NCI-H2171 treated with DMSO at 0.1 percent for 48 hours (cell line): ENCODE data around the gene SRPK3.

ENCODE experiments used
- DNase-seq: peaks from one replicate; lab custom pipeline; 2025; lab: John Stamatoyannopoulos, UW

Gene SRPK3

DNA sequence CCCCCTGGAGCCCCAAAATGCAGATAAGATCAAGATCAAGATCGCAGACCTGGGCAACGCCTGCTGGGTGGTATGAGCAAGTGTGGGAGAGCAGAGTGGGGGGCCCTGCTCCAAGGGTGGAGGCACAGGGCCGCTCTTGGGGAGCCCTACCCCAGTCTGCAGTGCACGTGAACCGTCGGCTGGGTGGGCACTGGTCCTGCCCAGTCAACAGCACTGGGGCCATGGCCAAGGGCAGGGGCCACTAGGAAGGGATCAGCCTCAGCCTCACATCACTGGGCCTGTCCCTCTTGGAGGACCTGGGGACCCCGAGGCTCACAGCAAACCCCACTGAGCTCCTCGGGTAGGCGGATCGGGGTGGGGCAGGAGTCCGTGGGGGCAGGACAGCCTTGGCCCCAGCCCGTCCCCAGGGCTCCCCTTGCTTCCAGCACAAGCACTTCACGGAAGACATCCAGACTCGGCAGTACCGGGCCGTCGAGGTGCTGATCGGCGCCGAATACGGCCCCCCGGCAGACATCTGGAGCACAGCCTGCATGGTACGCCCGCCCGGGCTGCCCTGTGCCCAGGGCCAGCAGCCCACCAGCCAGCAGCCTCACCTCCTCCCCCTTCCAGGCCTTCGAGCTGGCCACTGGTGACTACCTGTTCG lies 3.6 kb downstream of the SRPK3 start:
- DNase-seq: no peak

DNA sequence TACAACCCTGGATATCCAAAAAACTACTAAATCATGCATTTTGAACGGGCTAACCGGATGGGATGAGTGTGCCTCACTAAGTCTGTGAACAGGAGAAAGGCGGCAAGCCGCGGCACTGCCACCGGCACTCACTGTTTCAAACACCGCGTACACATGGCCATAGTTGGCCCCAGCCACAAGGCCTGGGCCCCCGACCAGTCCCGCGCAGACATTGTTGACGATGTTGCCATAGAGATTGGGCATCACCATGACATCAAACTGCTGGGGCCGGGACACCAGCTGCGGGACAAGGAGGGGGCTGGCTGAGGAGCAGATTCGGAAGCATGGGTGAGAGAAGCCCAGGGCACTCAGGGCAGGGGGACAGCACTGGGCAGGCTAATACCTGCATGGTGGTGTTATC lies 5.8 kb downstream of the SRPK3 start:
- DNase-seq: no peak

DNA sequence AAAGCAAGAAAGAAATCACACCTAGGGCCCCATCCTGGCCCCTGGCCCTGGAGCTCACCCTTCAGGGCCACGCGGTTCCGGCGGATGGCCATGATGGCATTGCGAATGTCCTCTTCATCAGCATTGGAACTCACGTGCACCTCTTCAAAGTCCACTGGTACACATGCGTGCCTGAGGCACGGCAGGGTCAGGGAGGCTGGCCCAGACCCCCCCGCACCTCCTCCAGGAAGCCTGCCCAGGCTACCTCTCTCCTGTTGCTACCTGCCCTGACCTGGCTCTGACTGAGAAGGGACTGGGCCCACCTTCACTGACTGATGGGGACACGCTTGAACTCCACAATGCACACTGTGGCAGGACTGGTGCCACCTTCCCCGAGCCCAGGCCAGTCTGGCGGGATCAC lies 8.8 kb downstream of the SRPK3 start:
- DNase-seq: no peak

DNA sequence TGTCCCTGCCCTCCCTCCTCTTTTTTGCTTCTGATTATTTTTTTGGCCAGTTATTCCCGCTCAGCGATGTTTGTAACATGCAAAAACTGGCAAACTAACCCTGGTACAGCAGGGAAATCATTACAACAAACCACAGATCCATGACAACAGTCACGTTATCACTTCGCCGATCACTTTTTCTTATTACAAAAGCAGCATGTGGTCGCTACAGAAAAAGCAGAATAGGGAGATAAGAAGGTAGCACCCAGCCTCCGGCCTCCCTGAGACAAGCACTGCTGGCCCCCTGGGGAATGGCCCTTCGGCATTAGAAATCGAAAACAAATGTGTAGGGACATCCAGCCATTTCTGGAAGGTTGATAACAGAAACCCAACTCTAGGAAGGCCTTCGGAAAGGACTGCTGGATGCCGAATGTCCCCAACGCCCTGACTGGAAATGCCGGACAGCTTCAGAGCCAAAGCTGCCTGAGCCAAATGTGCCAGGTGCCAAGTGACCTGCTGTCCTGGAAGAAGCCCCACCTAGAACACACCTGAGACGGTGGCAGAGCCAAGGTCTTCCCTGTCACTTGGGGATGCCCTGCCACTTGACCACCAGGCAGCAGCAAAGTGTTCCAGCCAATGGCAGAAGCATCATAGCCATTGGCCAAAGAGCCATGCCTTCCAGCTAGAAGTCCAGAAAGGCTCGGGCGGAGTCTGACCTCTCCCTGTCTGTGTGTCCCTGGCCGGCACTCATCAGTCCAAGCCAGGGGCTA lies 10.4 kb downstream of the SRPK3 start:
- DNase-seq: no peak

- no peak for DNase-seq
Measured at GRCh38 chrX:153792368-153792767, 11.5 kb downstream of the SRPK3 start.

DNA sequence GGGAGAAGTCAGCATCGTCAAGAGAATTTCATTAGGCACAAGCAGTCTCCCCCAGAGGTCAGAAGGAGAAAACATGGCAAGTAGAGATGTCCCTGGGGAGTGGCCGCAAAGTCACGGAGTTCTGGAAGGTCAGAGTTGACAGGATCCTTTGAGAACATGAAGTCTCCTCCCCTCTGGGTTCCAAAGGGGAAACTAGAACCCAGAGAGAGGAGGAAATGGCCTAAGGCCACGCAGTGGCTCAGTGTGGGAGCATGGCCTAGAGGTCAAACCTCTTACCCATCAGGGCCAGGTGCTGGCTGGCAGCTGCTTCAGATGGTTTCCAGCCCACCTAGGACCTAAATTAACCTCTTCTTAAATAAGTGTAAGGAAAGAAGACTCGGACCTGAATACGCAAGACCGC lies 12.4 kb downstream of the SRPK3 start:
- DNase-seq: no peak

DNA sequence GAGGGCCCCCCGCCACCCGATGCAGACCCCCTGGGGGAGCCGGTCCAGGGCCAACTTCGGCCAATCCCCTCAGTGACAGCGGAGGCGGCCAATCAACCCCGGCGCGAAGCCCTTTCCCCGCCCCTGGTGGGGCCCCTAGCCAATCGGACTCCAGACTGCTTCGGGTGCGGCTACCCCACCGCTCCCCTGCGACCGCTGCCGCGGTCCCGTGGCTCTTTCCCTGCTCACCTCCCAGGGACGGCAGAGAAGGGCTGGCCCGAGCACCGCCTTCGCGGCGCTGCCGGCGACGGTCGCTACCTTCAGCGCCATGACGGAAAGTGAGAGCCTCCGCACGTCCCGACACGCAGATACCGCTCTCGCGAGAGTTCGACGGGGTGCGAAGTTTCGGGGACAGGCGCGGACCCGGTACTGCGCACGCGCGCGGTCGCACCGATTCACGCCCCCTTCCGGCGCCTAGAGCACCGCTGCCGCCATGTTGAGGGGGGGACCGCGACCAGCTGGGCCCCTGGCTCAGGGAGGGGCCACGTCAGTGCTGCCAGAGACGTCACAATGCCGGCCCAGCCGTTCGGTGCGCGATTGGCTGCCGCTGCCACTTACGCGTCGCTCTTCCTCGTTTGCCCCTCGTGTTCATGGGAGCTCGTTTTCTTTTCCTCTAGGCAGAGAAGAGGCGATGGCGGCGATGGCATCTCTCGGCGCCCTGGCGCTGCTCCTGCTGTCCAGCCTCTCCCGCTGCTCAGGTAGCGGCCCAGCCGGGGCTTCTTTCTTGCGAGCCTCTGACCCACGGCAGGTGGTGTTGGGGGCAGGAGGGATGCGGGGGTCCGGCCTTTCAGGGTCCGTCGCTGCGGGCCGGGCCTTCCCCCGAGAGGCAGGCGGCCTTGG lies 13.4 kb downstream of the SRPK3 start, which contains the start of the genes IDH3G and SSR4:
TSS of gene IDH3G (minus strand) at position 358 of the 879 bp plus-strand sequence. CDS start at position 309, 49 bp downstream.
TSS of gene SSR4 (plus strand) at position 651 of the 879 bp plus-strand sequence. CDS start at position 671, 20 bp downstream.
- peak; percentile 93 for DNase-seq

DNA sequence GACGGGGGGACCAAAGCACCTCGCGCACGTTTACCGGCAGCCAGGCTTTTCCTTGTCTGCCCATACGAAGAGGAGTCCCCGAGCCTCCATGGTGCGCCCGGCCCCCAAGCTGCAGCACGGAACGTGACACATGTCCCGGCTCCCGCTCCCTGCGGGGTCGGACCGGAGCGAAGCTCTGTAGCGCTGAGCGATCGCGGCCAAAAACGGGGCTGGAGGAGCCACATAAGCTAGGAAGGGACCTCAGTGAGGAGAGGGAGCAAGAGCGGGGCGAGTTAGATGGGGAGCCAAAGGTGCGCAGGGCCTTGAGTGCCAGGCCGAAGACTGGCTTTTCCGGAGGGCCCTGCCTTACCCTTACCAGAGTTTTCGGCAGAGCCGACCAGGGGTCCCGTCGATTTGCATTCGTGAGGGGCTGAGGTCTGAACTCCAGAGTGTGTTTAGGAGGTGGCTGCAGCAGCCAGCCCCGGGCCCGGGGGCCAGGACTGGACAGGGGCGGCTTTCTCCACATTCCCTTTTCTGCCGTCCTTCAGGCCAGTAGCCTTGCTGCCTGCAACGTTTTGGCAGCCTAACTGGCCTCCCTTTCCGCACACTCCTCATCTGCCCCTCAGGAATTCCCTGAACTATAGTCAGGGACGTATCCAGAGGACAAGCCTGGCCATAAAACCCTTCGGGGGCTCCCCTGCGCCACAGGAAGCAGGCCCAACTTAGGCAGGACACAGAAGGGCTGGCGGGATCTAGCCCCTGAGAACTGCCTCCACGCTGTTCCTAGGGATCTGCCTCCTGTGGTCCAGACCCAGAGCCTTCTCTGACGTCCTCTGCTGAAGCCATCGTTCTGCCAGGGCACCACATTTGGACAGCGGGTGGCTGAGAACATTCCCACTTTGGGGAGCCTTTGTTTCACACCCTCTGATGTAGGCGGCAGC lies 14.3 kb downstream of the SRPK3 start:
- DNase-seq: no peak

GRCh38 chrX:153797415-153798015 lies 16.7 kb downstream of the SRPK3 start:
- DNase-seq: no peak

DNA sequence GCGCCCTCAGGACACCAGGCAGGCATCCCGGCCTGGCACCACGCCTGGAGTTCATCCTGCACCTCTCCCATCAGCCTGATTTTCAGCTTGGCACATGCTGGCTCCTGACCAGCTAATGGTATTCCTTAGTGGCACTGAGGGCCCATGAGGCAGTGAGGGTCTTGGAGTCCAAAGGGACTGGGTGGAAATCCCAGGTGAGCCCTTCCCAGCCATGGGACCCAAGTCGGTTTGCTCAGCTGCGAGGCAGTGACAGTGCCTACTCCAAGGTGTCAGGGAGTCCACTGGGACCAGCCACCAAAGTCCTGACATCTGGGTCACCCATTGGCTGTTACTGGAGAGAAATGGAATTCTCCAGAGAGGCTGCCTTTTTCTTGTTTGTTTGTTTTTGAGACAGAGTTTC lies 18.5 kb downstream of the SRPK3 start:
- DNase-seq: no peak

GRCh38 chrX:153800177-153800722 lies 19.4 kb downstream of the SRPK3 start:
- DNase-seq: no peak

DNA sequence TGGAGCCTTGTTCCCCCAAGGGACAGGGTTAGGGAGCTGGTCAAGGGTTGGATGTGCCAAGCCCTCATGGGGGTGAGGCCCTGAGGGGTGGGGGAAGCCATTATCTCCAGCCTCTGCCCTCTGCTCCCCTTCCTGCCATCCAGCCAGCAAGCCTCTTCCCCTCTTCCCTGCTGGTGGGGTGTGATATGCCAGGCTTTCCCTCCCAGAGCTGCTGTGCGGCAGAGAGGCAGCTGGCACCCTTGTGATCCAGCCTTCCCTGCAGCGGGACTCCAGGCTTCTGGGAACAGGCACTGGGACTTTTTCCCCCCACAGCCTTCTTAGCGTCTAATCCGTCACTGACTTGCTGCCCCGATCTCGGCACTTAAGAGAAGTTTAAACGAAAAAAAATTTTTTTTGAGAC lies 19.9 kb downstream of the SRPK3 start:
- no peak for DNase-seq

GRCh38 chrX:153801669-153802068 lies 20.8 kb downstream of the SRPK3 start:
- no peak for DNase-seq

DNA sequence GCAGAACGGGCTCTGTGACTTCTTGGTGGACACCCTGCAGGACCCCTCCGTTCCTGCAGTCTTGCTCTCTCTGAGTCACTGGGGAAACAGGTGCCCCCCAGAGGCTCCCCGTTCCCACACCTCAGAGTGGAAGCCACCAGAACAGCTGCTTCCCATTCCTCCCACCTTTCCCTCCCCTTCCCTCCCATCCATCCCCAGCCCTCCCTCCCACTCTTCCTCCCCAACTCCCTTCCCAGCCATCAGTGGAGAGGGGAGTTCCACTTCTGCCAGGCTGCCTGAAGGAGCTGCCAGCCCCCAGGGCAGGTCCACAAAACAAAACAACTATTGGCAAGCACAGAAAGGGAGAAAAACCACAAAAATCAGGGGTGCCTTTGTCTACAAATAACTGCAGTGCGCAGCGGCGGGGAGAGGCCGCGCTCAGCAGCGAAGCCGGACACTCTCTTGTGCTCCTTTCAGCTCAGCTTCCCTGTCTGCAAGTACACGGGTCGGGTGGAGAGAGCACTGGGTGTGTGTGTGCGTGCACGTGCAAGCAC lies 21.7 kb downstream of the SRPK3 start:
- DNase-seq: no peak

DNA sequence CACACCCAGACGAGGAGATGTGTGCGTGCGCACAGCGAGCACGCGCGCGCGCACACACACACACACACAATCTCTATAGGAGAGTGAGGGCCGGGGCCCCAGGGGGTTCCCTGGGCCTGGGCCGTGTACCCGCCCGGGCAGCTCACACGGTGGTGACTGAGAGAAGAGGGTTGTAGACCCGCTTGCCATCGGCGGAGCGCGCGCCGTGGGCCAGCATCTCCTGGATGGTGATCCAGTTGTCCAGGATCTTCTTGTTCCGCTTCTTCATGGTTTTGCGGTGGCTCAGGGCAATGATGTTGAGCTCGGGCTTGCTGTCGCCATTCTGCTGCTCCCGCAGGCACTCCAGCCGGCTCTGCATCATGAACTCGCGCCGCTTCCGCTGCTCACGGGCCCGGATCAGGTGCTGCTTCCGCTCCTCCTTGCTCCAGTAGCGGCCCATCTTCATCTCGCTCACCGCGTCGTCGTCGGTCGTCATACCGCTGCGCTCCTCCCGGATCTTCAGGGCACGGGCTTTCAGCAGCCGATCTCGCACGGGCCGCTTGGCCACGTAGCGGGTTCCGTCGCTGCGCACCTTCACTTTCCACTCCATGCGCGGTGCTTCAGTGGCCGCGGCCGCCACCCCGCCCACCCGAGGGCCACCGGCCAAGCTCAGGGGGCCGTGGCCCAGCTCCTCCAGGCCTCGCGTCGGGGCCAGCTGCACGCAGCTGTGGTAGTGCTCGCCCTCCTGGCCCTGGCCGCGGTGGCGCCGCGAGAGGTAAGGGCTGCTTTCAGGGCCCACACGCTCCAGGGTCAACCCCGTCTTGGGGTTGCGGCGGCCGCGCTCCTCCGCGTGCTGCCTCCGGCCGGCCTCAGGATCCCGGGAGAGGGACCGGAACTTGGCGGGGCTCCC lies 22.6 kb downstream of the SRPK3 start:
- DNase-seq: no peak

GRCh38 chrX:153804100-153804595 lies 23.3 kb downstream of the SRPK3 start:
- DNase-seq: no peak

- DNase-seq: no peak
Measured at GRCh38 chrX:153804621-153805020, 23.8 kb downstream of the SRPK3 start.

- no peak for DNase-seq
Measured at GRCh38 chrX:153805436-153805835, 24.6 kb downstream of the SRPK3 start.

DNA sequence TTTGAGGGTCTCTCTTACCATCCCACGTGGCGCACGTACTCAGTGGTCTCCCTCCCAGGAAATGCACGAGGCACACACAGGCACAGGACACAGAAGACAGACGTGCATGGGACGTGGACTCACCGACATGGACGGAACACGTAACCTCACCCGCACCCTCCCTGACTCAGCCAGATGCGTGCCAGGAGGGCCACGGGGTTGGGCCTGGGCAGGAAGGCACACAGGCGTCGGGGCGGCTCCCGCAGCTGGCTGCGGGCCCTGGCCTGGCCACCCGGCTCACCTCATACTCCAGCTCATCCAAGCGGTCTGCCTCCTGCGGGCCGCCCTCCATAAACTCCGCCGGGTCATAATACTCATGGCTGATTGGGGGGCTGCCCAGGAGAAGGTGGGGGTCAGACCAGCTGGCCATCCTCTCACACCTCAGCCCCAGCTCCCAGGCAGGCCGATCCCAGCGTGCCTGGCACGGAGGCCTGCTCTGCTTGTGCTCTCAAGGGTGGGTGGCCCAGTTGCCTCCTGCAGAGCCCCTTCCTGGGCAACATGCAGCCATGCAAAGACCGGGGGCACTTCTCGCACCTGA lies 26.2 kb downstream of the SRPK3 start:
- no peak for DNase-seq
